PC-3 (cell line): ENCODE results near the gene CDKL2. TPM values are rescaled to one million over a fixed set of nuclear protein-coding genes. Genes with fewer than 3 reads are reported as not detected.
"Not testable (repeated sequence)": the region's sequence is repeated elsewhere in the genome, so short reads cannot be mapped to it uniquely, and the experiment has no call there.

ENCODE experiments used
- ATAC-seq: fragments of 200-7000 bp; cut with Tn5 transposase; 2 replicates; pipeline ENCODE4 v1.9.1; 2020; ENCODE audit warnings: mild to moderate bottlenecking, moderate library complexity
- BruUV-seq: library from RNA; stranded (reverse); fragments of 400-500 nt; replicated peaks from 2 replicates; lab custom pipeline; 2021; lab: Mats Ljungman, UMichigan
- CTCF ChIA-PET: fragments of 300-600 bp; sonication (Branson Sonifier 250); formaldehyde crosslinking; loops from one replicate; lab custom pipeline; 2022; ENCODE audit warnings: antibody characterized with exemption; lab: Charles Lee
- POLR2A ChIA-PET: fragments of 300-600 bp; sonication (Branson Sonifier 250); formaldehyde crosslinking; loops from one replicate; lab custom pipeline; 2022; ENCODE audit warnings: antibody characterized with exemption; ENCODE audit not compliant: unreplicated experiment; lab: Charles Lee
- DNase-seq: peaks from one replicate; pipeline ENCODE4 v3.0.0-alpha.2; 2015
- H2AFZ ChIP-seq: fragments of 300-600 bp; sonication (generic); 2 replicates; pipeline ENCODE4 v1.6.0; 2016; ENCODE audit warnings: antibody characterized with exemption, low read length
- H3F3A ChIP-seq: fragments of 300-600 bp; sonication (generic); one replicate; pipeline ENCODE4 v1.6.0; 2017; ENCODE audit warnings: antibody characterized with exemption, low read length, control low read depth, mild to moderate bottlenecking; ENCODE audit not compliant: unreplicated experiment
- H3K27ac ChIP-seq: fragments of 300-600 bp; sonication (generic); 2 replicates; pipeline ENCODE4 v1.5.1; 2016; ENCODE audit warnings: mild to moderate bottlenecking, low read length
- H3K27me3 ChIP-seq: fragments of 300-600 bp; sonication (generic); 2 replicates; pipeline ENCODE4 v1.6.1; 2016; ENCODE audit warnings: low read length, mixed read lengths
- H3K36me3 ChIP-seq: fragments of 300-600 bp; sonication (generic); 2 replicates; pipeline ENCODE4 v1.6.1; 2016; ENCODE audit warnings: low read depth, mixed run types, low read length, mixed read lengths
- H3K4me1 ChIP-seq: fragments of 300-600 bp; sonication (generic); 2 replicates; pipeline ENCODE4 v1.5.1; 2016; ENCODE audit warnings: low read length; ENCODE audit not compliant: insufficient read depth
- H3K4me2 ChIP-seq: fragments of 300-600 bp; sonication (generic); 2 replicates; pipeline ENCODE4 v1.6.0; 2016; ENCODE audit warnings: low read length
- H3K4me3 ChIP-seq: fragments of 300-600 bp; sonication (generic); 2 replicates; pipeline ENCODE4 v1.5.1; 2016; ENCODE audit warnings: mild to moderate bottlenecking, low read length, mixed read lengths
- H3K79me2 ChIP-seq: fragments of 300-600 bp; sonication (generic); 2 replicates; pipeline ENCODE4 v1.6.1; 2017; ENCODE audit warnings: low read length, mixed read lengths
- H3K9ac ChIP-seq: fragments of 300-600 bp; sonication (generic); 2 replicates; pipeline ENCODE4 v1.6.0; 2016; ENCODE audit warnings: mild to moderate bottlenecking, low read length
- H3K9me2 ChIP-seq: fragments of 300-600 bp; sonication (generic); replicated peaks from 2 replicates; pipeline ENCODE4 v1.6.1; 2016; ENCODE audit warnings: mixed run types, low read length, mixed read lengths
- H3K9me3 ChIP-seq: fragments of 300-600 bp; sonication (generic); 2 replicates; pipeline ENCODE4 v1.6.1; 2016; ENCODE audit warnings: low read length, mixed read lengths
- H4K20me1 ChIP-seq: fragments of 300-600 bp; sonication (generic); 2 replicates; pipeline ENCODE4 v1.6.1; 2016; ENCODE audit warnings: low read length, mixed read lengths
- CTCF ChIP-seq: fragments of 300-600 bp; sonication (generic); conservative IDR thresholded peaks from 2 replicates; pipeline ENCODE4 v1.5.1; 2017; ENCODE audit warnings: antibody characterized with exemption, low read depth, mild to moderate bottlenecking, low read length
- EZH2 ChIP-seq: fragments of 300-600 bp; sonication (generic); IDR thresholded peaks from one replicate; pipeline ENCODE4 v1.6.1; 2017; ENCODE audit warnings: antibody characterized with exemption, mild to moderate bottlenecking, low read length; ENCODE audit not compliant: unreplicated experiment
- EZH2phosphoT487 ChIP-seq: fragments of 300-600 bp; sonication (generic); IDR thresholded peaks from 2 replicates; pipeline ENCODE4 v1.6.1; 2018; ENCODE audit warnings: mild to moderate bottlenecking, antibody characterized with exemption, low read length, borderline replicate concordance
- intact Hi-C: fragments of 100-400 bp; cut with micrococcal nuclease; formaldehyde crosslinking; loops from 2 replicates; pipeline ENCODE4 v1.9.0; 2023
- total RNA-seq: library from RNA; depleted of rRNA; stranded (reverse); fragments of >200 nt; gene quantifications from 2 replicates; pipeline ENCODE4 v1.2.3, GENCODE V29; 2014; rRNA removed

Gene CDKL2
- total RNA-seq, 1 experiment from 2014 or later: 0.55 TPM

DNA sequence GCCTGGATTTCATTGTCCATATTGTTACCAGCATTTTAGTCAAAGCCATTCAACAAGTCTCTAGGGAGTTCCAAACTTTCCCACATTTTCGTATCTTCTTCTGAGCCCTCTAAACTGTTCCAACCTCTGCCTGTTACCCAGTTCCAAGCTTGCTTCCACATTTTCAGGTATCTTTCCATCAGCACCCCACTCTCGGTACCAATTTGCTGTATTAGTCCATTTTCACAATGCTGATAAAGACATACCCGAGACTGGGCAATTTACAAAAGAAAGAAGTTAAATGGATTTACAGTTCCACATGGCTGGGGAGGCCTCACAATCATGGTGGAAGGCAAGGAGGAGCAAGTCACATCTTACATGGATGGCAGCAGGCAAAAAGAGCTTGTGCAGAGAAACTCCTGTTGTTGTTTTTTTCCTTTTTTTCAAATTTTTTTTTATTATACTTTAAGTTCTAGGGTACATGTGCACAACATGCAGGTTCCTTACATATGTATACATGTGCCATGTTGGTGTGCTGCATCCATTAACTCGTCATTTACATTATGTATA lies 96.9 kb downstream of the CDKL2 start:
- not testable (repeated sequence) for BruUV-seq

DNA sequence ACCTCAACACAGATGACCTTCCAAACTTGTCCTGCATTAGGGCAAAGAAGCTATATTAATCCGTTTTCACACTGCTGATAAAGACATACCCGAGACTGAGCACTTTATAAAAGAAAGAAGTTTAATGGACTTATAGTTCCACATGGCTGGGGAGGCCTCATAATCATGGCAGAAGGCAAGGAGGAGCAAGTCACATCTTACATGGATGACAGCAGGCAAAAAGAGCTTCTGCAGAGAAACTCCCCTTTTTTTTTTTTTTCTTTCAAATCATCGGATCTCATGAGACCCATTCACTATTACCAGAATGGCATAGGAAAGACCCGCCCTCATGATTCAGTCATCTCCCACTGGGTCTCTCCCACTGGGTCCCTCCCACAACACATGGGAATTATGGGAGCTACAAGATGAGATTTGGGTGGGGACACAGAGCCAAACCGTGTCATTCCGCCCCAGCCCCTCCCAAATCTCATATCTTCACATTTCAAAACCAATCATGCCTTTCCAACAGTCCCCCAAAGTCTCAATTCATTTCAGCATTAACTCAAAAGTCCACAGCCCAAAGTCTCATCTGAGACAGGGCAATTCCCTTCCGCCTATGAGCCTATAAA lies 98.7 kb downstream of the CDKL2 start:
- H3K4me1 ChIP-seq, H3K4me2 ChIP-seq, BruUV-seq, H3K9ac ChIP-seq, H3K4me3 ChIP-seq, H3F3A ChIP-seq, intact Hi-C loops, H4K20me1 ChIP-seq, CTCF ChIA-PET, DNase-seq, H3K79me2 ChIP-seq, H3K27ac ChIP-seq, POLR2A ChIA-PET, H3K9me3 ChIP-seq, H3K9me2 ChIP-seq, H3K27me3 ChIP-seq, H2AFZ ChIP-seq, ATAC-seq: not testable (repeated sequence)
- H3K36me3 ChIP-seq: peaks cover 36% of the 10 kb centered on the region

More for the DNA sequence above, 96.9 kb downstream of the CDKL2 start:
- H3K4me3 ChIP-seq, H2AFZ ChIP-seq, H3K27ac ChIP-seq, H3K27me3 ChIP-seq, intact Hi-C loops, ATAC-seq, H3F3A ChIP-seq, H3K9ac ChIP-seq, CTCF ChIA-PET, H3K4me1 ChIP-seq, H3K79me2 ChIP-seq, H3K9me3 ChIP-seq, H3K4me2 ChIP-seq, POLR2A ChIA-PET, H3K9me2 ChIP-seq, H4K20me1 ChIP-seq, DNase-seq: not testable (repeated sequence)
- H3K36me3 ChIP-seq: peaks cover 20% of the 10 kb centered on the region

GRCh38 chr4:75530556-75531322 lies 99.6 kb downstream of the CDKL2 start:
- no peak for ATAC-seq
- Histone ChIP-seq H4K20me1 (no peaks in the 10 kb centered on the region), H3K79me2 (no peaks in the 10 kb centered on the region), H3K4me1 (no peaks in the 10 kb centered on the region), H3K27me3 (no peaks in the 10 kb centered on the region), H3K9me3 (no peaks in the 10 kb centered on the region), H3K27ac (no peak overlapping the region), H2AFZ (no peak overlapping the region), H3F3A (no peaks in the 10 kb centered on the region), H3K4me2 (no peak overlapping the region), H3K36me3 (peaks cover 38% of the 10 kb centered on the region), H3K4me3 (no peak overlapping the region), H3K9ac (no peak overlapping the region), H3K9me2 (no peaks in the 10 kb centered on the region)
- no TSS peak for BruUV-seq
- TF ChIP-seq CTCF: no peak
- no peak for TF ChIP-seq EZH2phosphoT487
- TF ChIP-seq EZH2: no peak
- no peak for DNase-seq
- ChIA-PET POLR2A (no interaction called here), CTCF (no interaction called here)
- intact Hi-C loops: no loop called here

Other genes with a start within 250 kb of the CDKL2 start
- 14.3 and 18.2 TPM in 2 replicates for gene RCHY1, start 116.1 kb downstream of the CDKL2 start, total RNA-seq
- 5.2 and 8.7 TPM in 2 replicates for gene THAP6, start 116.1 kb downstream of the CDKL2 start, total RNA-seq
- gene ODAPH, start 74.5 kb downstream of the CDKL2 start, total RNA-seq: not detected in 2 replicates
- 63.2 and 68.7 TPM in 2 replicates for gene G3BP2, start 42.9 kb upstream of the CDKL2 start, total RNA-seq
- 29.9 and 34.3 TPM in 2 replicates for gene USO1, start 94.0 kb upstream of the CDKL2 start, total RNA-seq